ENCODE measurements around the gene GRM4. TPM values are rescaled to one million over a fixed set of nuclear protein-coding genes. Genes with fewer than 3 reads are reported as not detected.

GRM4 gene
- total RNA-seq, 6 donors from 2014 or later: 0.24 TPM; not detected in 5

GRCh38 chr6:34142061-34142998, 3.6 kb downstream of the GRM4 start:
- no peak for TF ChIP-seq POLR2A (IDR thresholded peaks at IDR 0.05)
- no peak for TF ChIP-seq POLR2AphosphoS5 (IDR thresholded peaks at IDR 0.05)
- TF ChIP-seq EP300 (IDR thresholded peaks at IDR 0.05): no peak
- TF ChIP-seq, protein P1, sequence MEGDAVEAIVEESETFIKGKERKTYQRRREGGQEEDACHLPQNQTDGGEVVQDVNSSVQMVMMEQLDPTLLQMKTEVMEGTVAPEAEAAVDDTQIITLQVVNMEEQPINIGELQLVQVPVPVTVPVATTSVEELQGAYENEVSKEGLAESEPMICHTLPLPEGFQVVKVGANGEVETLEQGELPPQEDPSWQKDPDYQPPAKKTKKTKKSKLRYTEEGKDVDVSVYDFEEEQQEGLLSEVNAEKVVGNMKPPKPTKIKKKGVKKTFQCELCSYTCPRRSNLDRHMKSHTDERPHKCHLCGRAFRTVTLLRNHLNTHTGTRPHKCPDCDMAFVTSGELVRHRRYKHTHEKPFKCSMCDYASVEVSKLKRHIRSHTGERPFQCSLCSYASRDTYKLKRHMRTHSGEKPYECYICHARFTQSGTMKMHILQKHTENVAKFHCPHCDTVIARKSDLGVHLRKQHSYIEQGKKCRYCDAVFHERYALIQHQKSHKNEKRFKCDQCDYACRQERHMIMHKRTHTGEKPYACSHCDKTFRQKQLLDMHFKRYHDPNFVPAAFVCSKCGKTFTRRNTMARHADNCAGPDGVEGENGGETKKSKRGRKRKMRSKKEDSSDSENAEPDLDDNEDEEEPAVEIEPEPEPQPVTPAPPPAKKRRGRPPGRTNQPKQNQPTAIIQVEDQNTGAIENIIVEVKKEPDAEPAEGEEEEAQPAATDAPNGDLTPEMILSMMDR (IDR thresholded peaks at IDR 0.05): no peak
- Histone ChIP-seq H3K27ac (no peak overlapping the region), H3K4me1 (peaks cover 21 to 37% (median 26%) of the 10 kb centered on the region in 4 donors), H3K9me3 (no peaks in the 10 kb centered on the region), H3K36me3 (no peaks in the 10 kb centered on the region), H3K4me3 (no peak overlapping the region), H3K27me3 (peaks cover 0 to 59% (median 35%) of the 10 kb centered on the region in 4 donors)
- no peak for DNase-seq
- 32 to 41% methylated on average over 9 to 29 of the region's 29 CpGs for WGBS, 2 donors
- ATAC-seq (ENCODE audit: low FRiP score in 2 of 2): no peak

DNA sequence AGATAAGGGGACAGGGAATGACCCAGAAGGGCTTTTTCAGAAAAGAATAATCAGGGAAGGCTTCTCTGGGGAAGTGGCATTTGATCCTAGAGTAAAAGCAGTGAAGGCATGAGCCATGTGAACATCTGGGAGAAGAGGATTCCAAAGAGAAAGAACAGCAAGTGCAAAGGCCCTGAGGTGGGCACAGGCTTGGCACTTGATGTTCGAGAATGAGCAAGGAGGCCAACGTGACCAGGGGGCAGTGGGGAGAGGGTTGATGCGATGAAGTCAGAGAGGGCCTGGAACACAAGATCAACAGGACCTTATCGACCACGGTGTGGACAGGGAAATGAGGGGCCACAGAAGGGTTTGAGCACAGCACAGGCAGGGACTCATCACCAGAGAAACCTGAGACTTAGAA, 5.8 kb downstream of the GRM4 start:
- WGBS, 2 donors: 83 to 91% methylated on average over 5 of the region's 5 CpGs
- H3K36me3 ChIP-seq: no peaks in the 10 kb centered on the region
- ATAC-seq (ENCODE audit: low FRiP score in 2 of 2): no peak

GRCh38 chr6:34138914-34139510, 6.9 kb downstream of the GRM4 start:
- DNase-seq: no peak
- Histone ChIP-seq H3K27ac (no peak overlapping the region), H3K36me3 (no peaks in the 10 kb centered on the region), H3K4me3 (no peak overlapping the region), H3K4me1 (peaks cover 6 to 17% (median 8%) of the 10 kb centered on the region in 4 donors), H3K27me3 (peaks cover 0 to 37% (median 18%) of the 10 kb centered on the region in 4 donors), H3K9me3 (no peaks in the 10 kb centered on the region)
- WGBS, 2 donors: 19 to 23% methylated on average over 5 of the region's 5 CpGs
- ATAC-seq (ENCODE audit: low FRiP score in 2 of 2): no peak
- TF ChIP-seq POLR2AphosphoS5 (IDR thresholded peaks at IDR 0.05): no peak
- no peak for TF ChIP-seq EP300 (IDR thresholded peaks at IDR 0.05)
- TF ChIP-seq POLR2A (IDR thresholded peaks at IDR 0.05): no peak
- TF ChIP-seq, protein P1 (IDR thresholded peaks at IDR 0.05): no peak

More for the DNA sequence above, 5.8 kb downstream of the GRM4 start:
- Histone ChIP-seq H3K9me3 (no peaks in the 10 kb centered on the region), H3K4me1 (peaks cover 17 to 28% (median 18%) of the 10 kb centered on the region in 4 donors), H3K4me3 (no peak overlapping the region), H3K27ac (no peak overlapping the region), H3K27me3 (peaks cover 0 to 48% (median 26%) of the 10 kb centered on the region in 4 donors)
- TF ChIP-seq POLR2AphosphoS5 (IDR thresholded peaks at IDR 0.05): no peak
- TF ChIP-seq EP300 (IDR thresholded peaks at IDR 0.05): no peak
- TF ChIP-seq, protein P1 (IDR thresholded peaks at IDR 0.05): no peak
- TF ChIP-seq POLR2A (IDR thresholded peaks at IDR 0.05): no peak
- no peak for DNase-seq

GRCh38 chr6:34138191-34138590, 7.7 kb downstream of the GRM4 start:
- Histone ChIP-seq H3K27ac (no peak overlapping the region), H3K9me3 (no peaks in the 10 kb centered on the region), H3K4me3 (no peak overlapping the region), H3K27me3 (peaks cover 0 to 29% (median 11%) of the 10 kb centered on the region in 4 donors), H3K36me3 (no peaks in the 10 kb centered on the region), H3K4me1 (peaks cover 0 to 9% (median under 1%) of the 10 kb centered on the region in 4 donors)
- TF ChIP-seq EP300 (IDR thresholded peaks at IDR 0.05): no peak
- no peak for ATAC-seq (ENCODE audit: low FRiP score in 2 of 2)
- 64% methylated on average over 3 to 4 of the region's 4 CpGs for WGBS, 2 donors
- DNase-seq: no peak

- TF ChIP-seq EP300 (IDR thresholded peaks at IDR 0.05): no peak
- WGBS, 2 donors: 59 to 65% methylated on average over 2 of the region's 2 CpGs
- peaks cover 0 to 4% (median 0%) of the 10 kb centered on the region in 4 donors for H3K27me3 ChIP-seq
- no peaks in the 10 kb centered on the region for H3K36me3 ChIP-seq
- DNase-seq: no peak
- no peaks in the 10 kb centered on the region for H3K9me3 ChIP-seq
- H3K4me3 ChIP-seq: no peak overlapping the region
- no peaks in the 10 kb centered on the region for H3K4me1 ChIP-seq
- no peak overlapping the region for H3K27ac ChIP-seq
- ATAC-seq (ENCODE audit: low FRiP score in 2 of 2): no peak
These were observed 10.3 kb downstream of the GRM4 start for GRCh38 chr6:34135541-34135940.

All from upper lobe of left lung (tissue), 6 donors.